ENCODE data around the gene RASAL1.

Gene RASAL1

GRCh38 chr12:113062502-113063395, 72.8 kb downstream of the RASAL1 start:
- TF ChIP-seq CTCF (IDR thresholded peaks at IDR 0.05; ENCODE audit: extremely low read depth, missing control alignments), result no peak
- DNase-seq (ENCODE audit: low spot score), result no peak

GRCh38 chr12:113061061-113061694, 74.4 kb downstream of the RASAL1 start:
- TF ChIP-seq CTCF (IDR thresholded peaks at IDR 0.05; ENCODE audit: extremely low read depth, missing control alignments), result no peak
- DNase-seq (ENCODE audit: low spot score), result peak; percentile 16

- TF ChIP-seq CTCF (IDR thresholded peaks at IDR 0.05; ENCODE audit: extremely low read depth, missing control alignments), result no peak
- peak; percentile 14 for DNase-seq (ENCODE audit: low spot score)
Measured at GRCh38 chr12:113060336-113060960, 75.1 kb downstream of the RASAL1 start.

GRCh38 chr12:113059071-113059595, 76.4 kb downstream of the RASAL1 start:
- no peak for TF ChIP-seq CTCF (IDR thresholded peaks at IDR 0.05; ENCODE audit: extremely low read depth, missing control alignments)
- peak; percentile 6 for DNase-seq (ENCODE audit: low spot score)

- DNase-seq (ENCODE audit: low spot score), result peak; percentile 15
- no peak for TF ChIP-seq CTCF (IDR thresholded peaks at IDR 0.05; ENCODE audit: extremely low read depth, missing control alignments)
Measured at GRCh38 chr12:113058553-113058952, 77.0 kb downstream of the RASAL1 start.

GRCh38 chr12:113057565-113058485, 77.7 kb downstream of the RASAL1 start:
- peak; percentile 33 for DNase-seq (ENCODE audit: low spot score)
- no peak for TF ChIP-seq CTCF (IDR thresholded peaks at IDR 0.05; ENCODE audit: extremely low read depth, missing control alignments)
